ENCODE results near the gene PDX1.

The PDX1 gene

DNA sequence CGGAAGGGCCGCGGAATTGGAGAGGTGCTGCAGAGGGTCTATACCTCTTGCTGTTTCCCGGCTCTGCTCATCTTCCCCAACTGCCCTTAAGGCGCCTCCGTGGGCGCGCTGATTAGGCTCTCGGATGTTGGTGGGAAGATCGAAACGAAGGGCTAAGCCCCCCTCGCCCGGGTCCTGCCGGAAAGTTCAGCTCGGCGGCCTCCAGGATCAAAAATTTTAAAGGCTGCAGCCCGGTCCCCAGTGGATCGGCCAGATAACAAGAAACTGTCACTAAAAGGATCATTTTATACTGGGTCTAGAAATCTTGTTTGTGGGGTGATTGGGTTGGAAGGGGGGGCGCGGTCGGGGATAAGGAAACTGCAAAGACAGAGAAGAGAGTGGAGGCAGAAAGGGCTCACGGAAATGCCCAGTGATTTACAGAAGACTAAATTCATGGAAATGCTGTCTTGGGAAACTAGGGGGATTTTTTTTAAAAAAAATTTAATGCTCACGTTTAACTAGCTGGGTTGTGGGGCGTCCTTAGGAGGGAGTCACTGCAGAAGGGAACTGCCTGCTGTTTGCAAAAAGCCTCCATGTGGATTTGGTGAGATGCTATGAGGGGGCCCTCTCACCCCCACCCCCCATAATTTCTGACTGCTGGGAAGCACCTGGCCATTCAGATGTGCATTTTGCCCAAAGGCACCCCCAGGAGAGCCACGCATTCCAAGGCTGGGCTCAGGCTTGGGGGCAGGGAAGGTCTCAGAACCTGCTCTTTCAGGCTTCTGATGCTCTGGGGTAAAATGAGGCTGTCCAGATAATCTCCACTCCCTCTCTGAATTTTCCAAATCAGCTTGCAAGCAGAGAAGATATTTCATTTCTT lies 41.7 kb downstream of the PDX1 start:
- H3K36me3 ChIP-seq (ENCODE audit: control insufficient read depth in 2 of 2, insufficient read depth in 1 of 2, low read length in 2 of 2) = peaks cover 0 to 46% of the 10 kb centered on the region in 2 experiments; a peak in 2 of 3 replicates
- no peak overlapping the region for H3K4me3 ChIP-seq (ENCODE audit: low read depth, low read length)
- ChIA-PET POLR2A (no interaction called here), CTCF (interaction anchor here (0.7 to 13.6 kb wide), 4 partner anchors 10 to 644 kb away, joined by 3 to 206 read pairs (median 4); no protein-coding TSS in a partner anchor)
- no peak overlapping the region for H3K27ac ChIP-seq (ENCODE audit: extremely low read depth, low read depth, low read length)
- H3K4me1 ChIP-seq (ENCODE audit: control insufficient read depth, insufficient read depth, low read length) = no peaks in the 10 kb centered on the region; the same call in 1 of the 2 replicates
- TF ChIP-seq ZNF629 (tag by site-specific recombination; IDR thresholded peaks at IDR 0.05) (no peak), KLF9 (tag by site-specific recombination; IDR thresholded peaks at IDR 0.05; ENCODE audit: low read depth) (no peak), ZNF341 (tag by site-specific recombination; IDR thresholded peaks at IDR 0.05; ENCODE audit: low read depth) (no peak), ZNF2 (tag by site-specific recombination; IDR thresholded peaks at IDR 0.05) (no peak), GLI2 (tag by site-specific recombination; IDR thresholded peaks at IDR 0.05; ENCODE audit: borderline replicate concordance, low read depth) (no peak), KLF1 (tag by site-specific recombination; IDR thresholded peaks at IDR 0.05) (no peak), ZNF571 (tag by site-specific recombination; IDR thresholded peaks at IDR 0.05) (no peak), KLF16 (tag by site-specific recombination; IDR thresholded peaks at IDR 0.05) (no peak), ZBTB8A (tag by site-specific recombination; IDR thresholded peaks at IDR 0.05) (no peak)
- TF ChIP-seq, protein P1, sequence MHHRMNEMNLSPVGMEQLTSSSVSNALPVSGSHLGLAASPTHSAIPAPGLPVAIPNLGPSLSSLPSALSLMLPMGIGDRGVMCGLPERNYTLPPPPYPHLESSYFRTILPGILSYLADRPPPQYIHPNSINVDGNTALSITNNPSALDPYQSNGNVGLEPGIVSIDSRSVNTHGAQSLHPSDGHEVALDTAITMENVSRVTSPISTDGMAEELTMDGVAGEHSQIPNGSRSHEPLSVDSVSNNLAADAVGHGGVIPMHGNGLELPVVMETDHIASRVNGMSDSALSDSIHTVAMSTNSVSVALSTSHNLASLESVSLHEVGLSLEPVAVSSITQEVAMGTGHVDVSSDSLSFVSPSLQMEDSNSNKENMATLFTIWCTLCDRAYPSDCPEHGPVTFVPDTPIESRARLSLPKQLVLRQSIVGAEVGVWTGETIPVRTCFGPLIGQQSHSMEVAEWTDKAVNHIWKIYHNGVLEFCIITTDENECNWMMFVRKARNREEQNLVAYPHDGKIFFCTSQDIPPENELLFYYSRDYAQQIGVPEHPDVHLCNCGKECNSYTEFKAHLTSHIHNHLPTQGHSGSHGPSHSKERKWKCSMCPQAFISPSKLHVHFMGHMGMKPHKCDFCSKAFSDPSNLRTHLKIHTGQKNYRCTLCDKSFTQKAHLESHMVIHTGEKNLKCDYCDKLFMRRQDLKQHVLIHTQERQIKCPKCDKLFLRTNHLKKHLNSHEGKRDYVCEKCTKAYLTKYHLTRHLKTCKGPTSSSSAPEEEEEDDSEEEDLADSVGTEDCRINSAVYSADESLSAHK (tag by site-specific recombination; IDR thresholded peaks at IDR 0.05) = no peak
- no peaks in the 10 kb centered on the region for H3K9me3 ChIP-seq (ENCODE audit: control insufficient read depth, insufficient read depth, low read depth, low read length)

DNA sequence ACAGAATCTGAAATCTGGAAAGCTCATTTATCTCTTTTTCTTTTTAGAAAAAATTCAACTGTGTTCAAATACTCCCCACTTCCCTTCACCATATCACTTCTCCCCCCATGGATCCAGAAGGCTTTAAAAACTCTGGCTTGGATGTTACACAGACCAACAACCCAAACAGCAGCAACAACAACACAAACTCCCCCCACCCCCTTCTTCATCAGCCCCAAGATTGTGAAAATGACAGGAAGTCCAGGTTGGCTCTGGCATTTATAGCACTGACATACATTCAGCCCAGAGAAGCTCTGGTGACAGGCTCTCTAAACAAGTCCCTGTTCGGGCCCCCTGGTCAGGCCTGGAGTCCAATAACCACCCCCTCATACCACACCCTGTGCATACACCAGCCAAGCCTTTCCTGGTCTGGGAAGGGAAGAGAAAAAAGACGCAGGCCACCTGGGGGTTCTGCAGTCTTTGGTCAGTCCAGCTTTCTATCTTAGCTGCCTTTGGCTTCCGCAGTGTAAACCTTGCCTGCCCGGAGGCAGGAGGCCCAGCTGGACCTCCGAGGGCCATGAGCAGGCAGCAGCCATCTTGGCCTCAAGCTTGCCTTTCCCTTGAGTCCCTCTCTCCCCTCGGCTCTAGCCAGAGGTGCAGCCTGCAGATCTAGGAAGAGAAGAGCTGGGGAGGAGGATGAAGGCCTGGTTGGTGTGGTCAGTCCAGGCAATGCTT lies 42.5 kb downstream of the PDX1 start:
- POLR2A ChIA-PET = interaction anchor here (0.7 kb wide), 1 partner anchor 696 kb away, joined by 11 read pairs; no protein-coding TSS in a partner anchor
- Histone ChIP-seq H3K4me3 (ENCODE audit: low read depth, low read length) (no peak overlapping the region), H3K27ac (ENCODE audit: extremely low read depth, low read depth, low read length) (no peak overlapping the region), H3K4me1 (ENCODE audit: control insufficient read depth, insufficient read depth, low read length) (no peaks in the 10 kb centered on the region), H3K36me3 (ENCODE audit: control insufficient read depth in 2 of 2, insufficient read depth in 1 of 2, low read length in 2 of 2) (peaks cover 0 to 46% of the 10 kb centered on the region in 2 experiments; a peak in 2 of 3 replicates), H3K9me3 (ENCODE audit: control insufficient read depth, insufficient read depth, low read depth, low read length) (no peaks in the 10 kb centered on the region)
- CTCF ChIA-PET = interaction anchor here (0.5 to 13.6 kb wide), 4 partner anchors 9 to 537 kb away, joined by 3 to 206 read pairs (median 4); no protein-coding TSS in a partner anchor
- TF ChIP-seq, protein P2, sequence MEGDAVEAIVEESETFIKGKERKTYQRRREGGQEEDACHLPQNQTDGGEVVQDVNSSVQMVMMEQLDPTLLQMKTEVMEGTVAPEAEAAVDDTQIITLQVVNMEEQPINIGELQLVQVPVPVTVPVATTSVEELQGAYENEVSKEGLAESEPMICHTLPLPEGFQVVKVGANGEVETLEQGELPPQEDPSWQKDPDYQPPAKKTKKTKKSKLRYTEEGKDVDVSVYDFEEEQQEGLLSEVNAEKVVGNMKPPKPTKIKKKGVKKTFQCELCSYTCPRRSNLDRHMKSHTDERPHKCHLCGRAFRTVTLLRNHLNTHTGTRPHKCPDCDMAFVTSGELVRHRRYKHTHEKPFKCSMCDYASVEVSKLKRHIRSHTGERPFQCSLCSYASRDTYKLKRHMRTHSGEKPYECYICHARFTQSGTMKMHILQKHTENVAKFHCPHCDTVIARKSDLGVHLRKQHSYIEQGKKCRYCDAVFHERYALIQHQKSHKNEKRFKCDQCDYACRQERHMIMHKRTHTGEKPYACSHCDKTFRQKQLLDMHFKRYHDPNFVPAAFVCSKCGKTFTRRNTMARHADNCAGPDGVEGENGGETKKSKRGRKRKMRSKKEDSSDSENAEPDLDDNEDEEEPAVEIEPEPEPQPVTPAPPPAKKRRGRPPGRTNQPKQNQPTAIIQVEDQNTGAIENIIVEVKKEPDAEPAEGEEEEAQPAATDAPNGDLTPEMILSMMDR (tag by site-specific recombination; IDR thresholded peaks at IDR 0.05) = no peak
- TF ChIP-seq ZNF585B (tag by site-specific recombination; IDR thresholded peaks at IDR 0.05) (no peak), ZNF112 (tag by site-specific recombination; IDR thresholded peaks at IDR 0.05) (no peak), GLIS1 (tag by site-specific recombination; IDR thresholded peaks at IDR 0.05) (0 out of 2 replicates have a peak, but pooled peaks have one; percentile 30), GLIS2 (tag by site-specific recombination; IDR thresholded peaks at IDR 0.05) (peak; percentile 34)
- TF ChIP-seq, protein P3, sequence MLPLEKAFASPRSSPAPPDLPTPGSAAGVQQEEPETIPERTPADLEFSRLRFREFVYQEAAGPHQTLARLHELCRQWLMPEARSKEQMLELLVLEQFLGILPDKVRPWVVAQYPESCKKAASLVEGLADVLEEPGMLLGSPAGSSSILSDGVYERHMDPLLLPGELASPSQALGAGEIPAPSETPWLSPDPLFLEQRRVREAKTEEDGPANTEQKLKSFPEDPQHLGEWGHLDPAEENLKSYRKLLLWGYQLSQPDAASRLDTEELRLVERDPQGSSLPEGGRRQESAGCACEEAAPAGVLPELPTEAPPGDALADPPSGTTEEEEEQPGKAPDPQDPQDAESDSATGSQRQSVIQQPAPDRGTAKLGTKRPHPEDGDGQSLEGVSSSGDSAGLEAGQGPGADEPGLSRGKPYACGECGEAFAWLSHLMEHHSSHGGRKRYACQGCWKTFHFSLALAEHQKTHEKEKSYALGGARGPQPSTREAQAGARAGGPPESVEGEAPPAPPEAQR (tag by site-specific recombination; IDR thresholded peaks at IDR 0.05) = no peak

All from HEK293 (cell line).